Duodenal mucosa (tissue), 2 donors: Measurements from ENCODE around the gene SIGLEC9.

Experiments
- H3K27ac ChIP-seq: one replicate; pipeline ENCODE4 v1.7.0; 2013; ENCODE audit warnings: low read depth, low read length
- H3K27me3 ChIP-seq, 2 donors: one replicate each; pipeline ENCODE4 v1.7.0; 2013; ENCODE audit warnings: low read length in 2 of 2, control low read depth in 1 of 2; ENCODE audit not compliant: insufficient read depth in 2 of 2, control insufficient read depth in 1 of 2
- H3K36me3 ChIP-seq, 2 donors: one replicate each; pipeline ENCODE4 v1.7.0; 2013; ENCODE audit warnings: low read length in 2 of 2, control low read depth in 1 of 2; ENCODE audit not compliant: insufficient read depth in 2 of 2, control insufficient read depth in 1 of 2
- H3K4me1 ChIP-seq, 2 donors: one replicate each; pipeline ENCODE4 v1.7.0; 2013; ENCODE audit warnings: low read length in 2 of 2, control low read depth in 1 of 2; ENCODE audit not compliant: insufficient read depth in 2 of 2, control insufficient read depth in 1 of 2
- H3K4me3 ChIP-seq, 2 donors: one replicate each; pipeline ENCODE4 v1.7.0; 2013; ENCODE audit warnings: low read length in 2 of 2, low read depth in 1 of 2
- H3K9ac ChIP-seq, 2 donors: one replicate each; pipeline ENCODE4 v1.7.0; 2013; ENCODE audit warnings: low read length in 2 of 2, low read depth in 1 of 2
- H3K9me3 ChIP-seq, 2 donors: one replicate each; pipeline ENCODE4 v1.7.0; 2013; ENCODE audit warnings: low read length in 2 of 2, control low read depth in 1 of 2; ENCODE audit not compliant: control insufficient read depth in 1 of 2

The SIGLEC9 gene

GRCh38 chr19:51124729-51125128 lies at the start of gene SIGLEC9:
Gene SIGLEC9, plus strand, starts transcription at chr19:51124906. Its CDS starts 69 bp downstream, at chr19:51124975.
- Histone ChIP-seq H3K27ac (no peak within 1 kb of the TSS), H3K9ac (no peak within 1 kb of the TSS), H3K4me1 (peaks cover 0 to 6% of the 10 kb centered on the region in 2 donors), H3K27me3 (no peaks in the 10 kb centered on the region), H3K4me3 (peak within 1 kb of the TSS in 1 of 2 donors; percentile 8), H3K36me3 (no peaks in the 10 kb centered on the region), H3K9me3 (no peaks in the 10 kb centered on the region)

- Histone ChIP-seq H3K9ac (no peak overlapping the region), H3K27ac (no peak overlapping the region), H3K9me3 (peaks cover 0 to 5% of the 10 kb centered on the region in 2 donors), H3K27me3 (no peaks in the 10 kb centered on the region), H3K36me3 (no peaks in the 10 kb centered on the region), H3K4me1 (no peaks in the 10 kb centered on the region), H3K4me3 (no peak overlapping the region)
Measured at GRCh38 chr19:51075998-51076397, 48.7 kb upstream of the SIGLEC9 start.

GRCh38 chr19:51076631-51077213 lies 48.0 kb upstream of the SIGLEC9 start:
- Histone ChIP-seq H3K36me3 (no peaks in the 10 kb centered on the region), H3K27me3 (no peaks in the 10 kb centered on the region), H3K9ac (no peak overlapping the region), H3K4me3 (no peak overlapping the region), H3K9me3 (peaks cover 0 to 5% of the 10 kb centered on the region in 2 donors), H3K27ac (no peak overlapping the region), H3K4me1 (no peaks in the 10 kb centered on the region)

GRCh38 chr19:51078104-51078503 lies 46.6 kb upstream of the SIGLEC9 start:
- Histone ChIP-seq H3K27ac (no peak overlapping the region), H3K36me3 (no peaks in the 10 kb centered on the region), H3K27me3 (no peaks in the 10 kb centered on the region), H3K4me1 (no peaks in the 10 kb centered on the region), H3K9me3 (peaks cover 0 to 3% of the 10 kb centered on the region in 2 donors), H3K4me3 (no peak overlapping the region), H3K9ac (no peak overlapping the region)

GRCh38 chr19:51078731-51079130 lies 46.0 kb upstream of the SIGLEC9 start:
- Histone ChIP-seq H3K4me1 (no peaks in the 10 kb centered on the region), H3K27me3 (no peaks in the 10 kb centered on the region), H3K36me3 (no peaks in the 10 kb centered on the region), H3K4me3 (no peak overlapping the region), H3K27ac (no peak overlapping the region), H3K9ac (no peak overlapping the region), H3K9me3 (no peaks in the 10 kb centered on the region)

GRCh38 chr19:51079481-51080110 lies 45.1 kb upstream of the SIGLEC9 start:
- no peak overlapping the region for H3K27ac ChIP-seq
- H3K36me3 ChIP-seq: no peaks in the 10 kb centered on the region
- no peak overlapping the region for H3K9ac ChIP-seq
- H3K4me3 ChIP-seq: no peak overlapping the region
- H3K4me1 ChIP-seq: no peaks in the 10 kb centered on the region
- no peaks in the 10 kb centered on the region for H3K9me3 ChIP-seq
- H3K27me3 ChIP-seq: no peaks in the 10 kb centered on the region

GRCh38 chr19:51081476-51081875 lies 43.2 kb upstream of the SIGLEC9 start:
- Histone ChIP-seq H3K4me1 (no peaks in the 10 kb centered on the region), H3K27me3 (no peaks in the 10 kb centered on the region), H3K9ac (no peak overlapping the region)

GRCh38 chr19:51082611-51083010 lies 42.1 kb upstream of the SIGLEC9 start, which contains the start of gene KLK14:
Gene KLK14, minus strand, starts transcription at chr19:51082887. Its CDS starts 273 bp downstream, at chr19:51082614.
- Histone ChIP-seq H3K36me3 (no peaks in the 10 kb centered on the region), H3K27ac (no peak within 1 kb of the TSS), H3K9me3 (no peaks in the 10 kb centered on the region), H3K4me1 (no peaks in the 10 kb centered on the region), H3K4me3 (no peak within 1 kb of the TSS), H3K9ac (no peak within 1 kb of the TSS), H3K27me3 (no peaks in the 10 kb centered on the region)

More at GRCh38 chr19:51081476-51081875, 43.2 kb upstream of the SIGLEC9 start:
- no peaks in the 10 kb centered on the region for H3K36me3 ChIP-seq
- no peak overlapping the region for H3K27ac ChIP-seq
- H3K4me3 ChIP-seq: no peak overlapping the region
- no peaks in the 10 kb centered on the region for H3K9me3 ChIP-seq

DNA sequence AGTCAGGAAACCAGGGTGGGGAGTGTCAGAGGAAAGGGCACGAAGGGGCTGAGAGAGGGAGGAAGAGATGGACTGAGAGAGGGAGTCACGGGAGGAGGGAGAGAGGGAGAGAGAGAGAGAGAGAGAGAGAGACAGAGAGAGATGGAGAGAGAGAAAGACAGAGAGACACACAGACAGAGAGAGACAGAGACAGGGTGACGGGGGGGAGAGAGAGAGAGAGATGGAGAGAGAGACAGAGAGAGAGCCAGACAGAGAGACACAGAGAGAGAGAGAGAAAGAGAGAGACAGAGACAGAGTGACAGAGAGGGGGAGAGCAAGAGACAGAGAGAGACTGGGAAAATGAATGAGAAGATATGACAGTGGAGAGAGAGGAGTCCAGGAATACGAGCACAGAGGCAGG lies 41.5 kb upstream of the SIGLEC9 start:
- no peak overlapping the region for H3K9ac ChIP-seq
- H3K9me3 ChIP-seq: no peaks in the 10 kb centered on the region
- no peak overlapping the region for H3K4me3 ChIP-seq
- no peak overlapping the region for H3K27ac ChIP-seq
- no peaks in the 10 kb centered on the region for H3K27me3 ChIP-seq
- no peaks in the 10 kb centered on the region for H3K4me1 ChIP-seq
- no peaks in the 10 kb centered on the region for H3K36me3 ChIP-seq

- Histone ChIP-seq H3K9me3 (no peaks in the 10 kb centered on the region), H3K9ac (no peak overlapping the region), H3K27me3 (no peaks in the 10 kb centered on the region), H3K4me3 (no peak overlapping the region), H3K4me1 (no peaks in the 10 kb centered on the region), H3K27ac (no peak overlapping the region), H3K36me3 (no peaks in the 10 kb centered on the region)
Measured at GRCh38 chr19:51083783-51084182, 40.9 kb upstream of the SIGLEC9 start.
